Measurements from ENCODE around the gene CANT1.

Gene CANT1

GRCh38 chr17:79009397-79010303, at the start of gene CANT1:
Gene CANT1 (minus strand): TSS chr17:79009764. CDS start chr17:78997622, 12,142 bp downstream.
- DNase-seq, result peak in 50 of 51 donors; percentile 26 to 89 (median 70)

- no peak for DNase-seq
Observed at GRCh38 chr17:79057737-79058385, 48.3 kb upstream of the CANT1 start.

- no peak for DNase-seq
Observed at GRCh38 chr17:79055197-79055596, 45.6 kb upstream of the CANT1 start.

- no peak for DNase-seq
Observed at GRCh38 chr17:79054200-79054960, 44.8 kb upstream of the CANT1 start.

- no peak for DNase-seq
Observed at GRCh38 chr17:79053251-79053925, 43.8 kb upstream of the CANT1 start.

- DNase-seq, result no peak
Observed at GRCh38 chr17:79052131-79052530, 42.6 kb upstream of the CANT1 start.

- DNase-seq, result no peak
Observed at GRCh38 chr17:79051306-79051705, 41.7 kb upstream of the CANT1 start.

GRCh38 chr17:79050551-79050950, 41.0 kb upstream of the CANT1 start:
- DNase-seq, result no peak

- no peak for DNase-seq
Observed at GRCh38 chr17:79049821-79050220, 40.3 kb upstream of the CANT1 start.

GRCh38 chr17:79048826-79049755, 39.5 kb upstream of the CANT1 start:
- DNase-seq, result no peak

GRCh38 chr17:79047923-79048825, 38.6 kb upstream of the CANT1 start:
- DNase-seq, result no peak

- DNase-seq, result no peak
Observed at GRCh38 chr17:79047291-79047920, 37.8 kb upstream of the CANT1 start.

- no peak for DNase-seq
Observed at GRCh38 chr17:79046916-79047280, 37.3 kb upstream of the CANT1 start.

GRCh38 chr17:79046197-79046915, 36.8 kb upstream of the CANT1 start:
- DNase-seq, result no peak

GRCh38 chr17:79045842-79046196, 36.3 kb upstream of the CANT1 start:
- DNase-seq, result peak in 44 of 51 donors; percentile 5 to 81 (median 54)

GRCh38 chr17:79045001-79045729, 35.6 kb upstream of the CANT1 start:
- DNase-seq, result no peak

- no peak for DNase-seq
Observed at GRCh38 chr17:79044462-79044861, 34.9 kb upstream of the CANT1 start.
